Measurements from ENCODE around the gene MED12L. TPM values are rescaled to one million over a fixed set of nuclear protein-coding genes. Genes with fewer than 3 reads are reported as not detected.
A peak's percentile ranks its signal among the peaks of the same experiment; 100 is the strongest.

The MED12L gene
- total RNA-seq, 1 donor from 2014 or later = 0.43 TPM

GRCh38 chr3:151133175-151133574 lies 47.7 kb downstream of the MED12L start:
- no peak for TF ChIP-seq CTCF (IDR thresholded peaks at IDR 0.05)
- no peaks in the 10 kb centered on the region for H3K27me3 ChIP-seq
- intact Hi-C loops (cut with DNase I) = no loop called here
- no peaks in the 10 kb centered on the region for H3K4me1 ChIP-seq
- peaks cover 0 to 5% of the 10 kb centered on the region in 2 donors for H3K9me3 ChIP-seq
- no peak for DNase-seq (ENCODE audit: low spot score in 2 of 2)
- H3K27ac ChIP-seq = no peak overlapping the region
- H3K36me3 ChIP-seq = no peaks in the 10 kb centered on the region
- H3K4me3 ChIP-seq = peak overlapping the region in 1 of 2 donors; percentile 3

- H3K4me3 ChIP-seq = no peak overlapping the region
- H3K27ac ChIP-seq = no peak overlapping the region
- intact Hi-C loops (cut with DNase I) = no loop called here
- H3K9me3 ChIP-seq = peaks cover 0 to 5% of the 10 kb centered on the region in 2 donors
- TF ChIP-seq CTCF (IDR thresholded peaks at IDR 0.05) = no peak
- DNase-seq (ENCODE audit: low spot score in 2 of 2) = no peak
- no peaks in the 10 kb centered on the region for H3K36me3 ChIP-seq
- H3K4me1 ChIP-seq = no peaks in the 10 kb centered on the region
- H3K27me3 ChIP-seq = no peaks in the 10 kb centered on the region
These were observed 48.5 kb downstream of the MED12L start for GRCh38 chr3:151133917-151134450.

- Histone ChIP-seq H3K27me3 (no peaks in the 10 kb centered on the region), H3K4me3 (no peak overlapping the region), H3K9me3 (peaks cover 0 to 5% of the 10 kb centered on the region in 2 donors), H3K36me3 (no peaks in the 10 kb centered on the region), H3K4me1 (no peaks in the 10 kb centered on the region), H3K27ac (no peak overlapping the region)
- DNase-seq (ENCODE audit: low spot score in 2 of 2) = peak in 1 of 2 donors; percentile 63
- TF ChIP-seq CTCF (IDR thresholded peaks at IDR 0.05) = no peak
- intact Hi-C loops (cut with DNase I) = no loop called here
These were observed 50.3 kb downstream of the MED12L start for GRCh38 chr3:151135541-151136337.

GRCh38 chr3:151142929-151143328 lies 57.5 kb downstream of the MED12L start:
- H3K4me1 ChIP-seq = peaks cover 0 to 4% of the 10 kb centered on the region in 2 donors
- no peaks in the 10 kb centered on the region for H3K9me3 ChIP-seq
- H3K27me3 ChIP-seq = no peaks in the 10 kb centered on the region
- no peaks in the 10 kb centered on the region for H3K36me3 ChIP-seq
- H3K4me3 ChIP-seq = no peak overlapping the region
- TF ChIP-seq CTCF (IDR thresholded peaks at IDR 0.05) = no peak
- no peak for DNase-seq (ENCODE audit: low spot score in 2 of 2)
- intact Hi-C loops (cut with DNase I) = loop anchor here (10.0 kb wide), 1 partner anchor 268 kb away; no protein-coding TSS in a partner anchor
- H3K27ac ChIP-seq = no peak overlapping the region

GRCh38 chr3:151144016-151144415 lies 58.6 kb downstream of the MED12L start:
- no peaks in the 10 kb centered on the region for H3K36me3 ChIP-seq
- no peak overlapping the region for H3K4me3 ChIP-seq
- no peaks in the 10 kb centered on the region for H3K9me3 ChIP-seq
- H3K27ac ChIP-seq = no peak overlapping the region
- no peak for DNase-seq (ENCODE audit: low spot score in 2 of 2)
- H3K27me3 ChIP-seq = no peaks in the 10 kb centered on the region
- intact Hi-C loops (cut with DNase I) = loop anchor here (10.0 kb wide), 1 partner anchor 269 kb away; no protein-coding TSS in a partner anchor
- TF ChIP-seq CTCF (IDR thresholded peaks at IDR 0.05) = no peak
- peaks cover 0 to 4% of the 10 kb centered on the region in 2 donors for H3K4me1 ChIP-seq
